IMR-90 (cell line): ENCODE results near the gene CACNA1D. TPM values are rescaled to one million over a fixed set of nuclear protein-coding genes. Genes with fewer than 3 reads are reported as not detected.

Experiments
- ATAC-seq: fragments of 200-7000 bp; cut with Tn5 transposase; 2 replicates; pipeline ENCODE4 v1.9.1; 2020; ENCODE audit warnings: low read depth, mild to moderate bottlenecking, moderate library complexity
- BruUV-seq: library from RNA; stranded (reverse); fragments of 400-500 nt; replicated peaks from 2 replicates; lab custom pipeline; 2021; lab: Mats Ljungman, UMichigan
- CTCF ChIA-PET: fragments of 300-600 bp; formaldehyde crosslinking; extraction: SDS; loops from one replicate; lab custom pipeline; 2021; ENCODE audit warnings: antibody characterized with exemption; lab: Yijun Ruan, JAX
- POLR2A ChIA-PET: fragments of 300-600 bp; sonication (Branson Sonifier 250); formaldehyde crosslinking; loops from one replicate; lab custom pipeline; 2022; ENCODE audit warnings: antibody characterized with exemption; ENCODE audit not compliant: unreplicated experiment; lab: Charles Lee
- DNase-seq: peaks from one replicate; pipeline ENCODE4 v3.0.0; 2013
- H2AFZ ChIP-seq: replicated peaks from 2 replicates; pipeline ENCODE3; 2013; ENCODE audit warnings: low read length, mild to moderate bottlenecking; ENCODE audit not compliant: poor library complexity
- H2AK5ac ChIP-seq: 2 replicates; pipeline ENCODE4 v1.6.1; 2013; ENCODE audit warnings: low read depth, low read length, inconsistent platforms
- H2AK9ac ChIP-seq: replicated peaks from 2 replicates; pipeline ENCODE3; 2013; ENCODE audit warnings: mild to moderate bottlenecking, low read depth, low read length, moderate library complexity; ENCODE audit not compliant: poor library complexity
- H2BK120ac ChIP-seq: 2 replicates; pipeline ENCODE4 v1.6.1; 2013; ENCODE audit warnings: low read depth, low read length, inconsistent platforms
- H2BK15ac ChIP-seq: 3 replicates; pipeline ENCODE4 v1.6.1; 2013; ENCODE audit warnings: low read depth, low read length, inconsistent platforms
- H2BK20ac ChIP-seq: 2 replicates; pipeline ENCODE4 v1.6.1; 2013; ENCODE audit warnings: low read depth, mild to moderate bottlenecking, inconsistent platforms, low read length, moderate library complexity
- H2BK5ac ChIP-seq: 2 replicates; pipeline ENCODE4 v1.6.1; 2013; ENCODE audit warnings: mild to moderate bottlenecking, low read depth, low read length, inconsistent platforms; ENCODE audit not compliant: poor library complexity, severe bottlenecking
- H3K14ac ChIP-seq: replicated peaks from 2 replicates; pipeline ENCODE4 v1.6.1; 2013; ENCODE audit warnings: low read depth, low read length, inconsistent platforms
- H3K18ac ChIP-seq: 2 replicates; pipeline ENCODE4 v1.6.1; 2013; ENCODE audit warnings: low read depth, low read length, control low read depth
- H3K23ac ChIP-seq: 2 replicates; pipeline ENCODE4 v1.6.1; 2013; ENCODE audit warnings: low read depth, low read length, inconsistent platforms
- H3K27ac ChIP-seq: 2 replicates; pipeline ENCODE4 v1.5.1; 2013; ENCODE audit warnings: mild to moderate bottlenecking, control low read depth, low read length; ENCODE audit not compliant: insufficient read depth
- H3K27me3 ChIP-seq: 2 replicates; pipeline ENCODE4 v1.6.1; 2013; ENCODE audit warnings: low read length; ENCODE audit not compliant: control insufficient read depth, insufficient read depth
- H3K36me3 ChIP-seq: 2 replicates; pipeline ENCODE4 v1.6.1; 2013; ENCODE audit warnings: low read length, mixed read lengths; ENCODE audit not compliant: control insufficient read depth, insufficient read depth
- H3K4ac ChIP-seq: 2 replicates; pipeline ENCODE4 v1.6.1; 2013; ENCODE audit warnings: low read depth, low read length, inconsistent platforms
- H3K4me1 ChIP-seq: 2 replicates; pipeline ENCODE4 v1.6.1; 2013; ENCODE audit warnings: low read length, mixed read lengths; ENCODE audit not compliant: control insufficient read depth, insufficient read depth
- H3K4me2 ChIP-seq: 2 replicates; pipeline ENCODE4 v1.6.1; 2013; ENCODE audit warnings: low read depth, mild to moderate bottlenecking, control low read depth, low read length, moderate library complexity
- H3K4me3 ChIP-seq: 2 replicates; pipeline ENCODE4 v1.5.1; 2013; ENCODE audit warnings: low read depth, mild to moderate bottlenecking, control low read depth, low read length, moderate library complexity; ENCODE audit not compliant: insufficient read depth
- H3K56ac ChIP-seq: 2 replicates; pipeline ENCODE4 v1.6.1; 2013; ENCODE audit warnings: low read length, inconsistent platforms; ENCODE audit not compliant: insufficient read depth; ENCODE audit errors: extremely low read depth
- H3K79me1 ChIP-seq, 2 experiments: 2 replicates each; pipeline ENCODE4 v1.6.1; 2013; ENCODE audit warnings: low read length in 2 of 2, inconsistent platforms in 1 of 2, low read depth in 1 of 2
- H3K9ac ChIP-seq: 2 replicates; pipeline ENCODE4 v1.6.1; 2013; ENCODE audit warnings: low read depth, low read length, control low read depth
- H3K9me1 ChIP-seq: 2 replicates; pipeline ENCODE4 v1.6.1; 2013; ENCODE audit warnings: low read length, inconsistent platforms; ENCODE audit not compliant: insufficient read depth
- H3K9me3 ChIP-seq: 2 replicates; pipeline ENCODE4 v1.6.1; 2013; ENCODE audit warnings: low read length; ENCODE audit not compliant: control insufficient read depth, insufficient read depth
- H4K20me1 ChIP-seq: 2 replicates; pipeline ENCODE4 v1.6.1; 2013; ENCODE audit warnings: low read length, inconsistent platforms; ENCODE audit not compliant: insufficient read depth
- H4K5ac ChIP-seq: 2 replicates; pipeline ENCODE4 v1.6.1; 2013; ENCODE audit warnings: mild to moderate bottlenecking, low read depth, low read length, control low read depth
- H4K8ac ChIP-seq, 2 experiments: 2 replicates each; pipeline ENCODE4 v1.6.1; 2013; ENCODE audit warnings: low read depth in 2 of 2, low read length in 2 of 2, control low read depth in 1 of 2, inconsistent platforms in 1 of 2
- H4K91ac ChIP-seq: 2 replicates; pipeline ENCODE4 v1.6.1; 2013; ENCODE audit warnings: low read depth, low read length, inconsistent platforms; ENCODE audit not compliant: insufficient read depth
- BHLHE40 ChIP-seq: fragments of 150-350 bp; IDR thresholded peaks from 2 replicates; pipeline ENCODE4 v1.6.1; 2016; ENCODE audit warnings: mild to moderate bottlenecking, low read depth, low read length
- CHD1 ChIP-seq: IDR thresholded peaks from 2 replicates; pipeline ENCODE4 v1.6.1; 2012; ENCODE audit warnings: low read depth, low read length, improper control_type of control experiment
- CTCF ChIP-seq: conservative IDR thresholded peaks from 2 replicates; pipeline ENCODE4 v1.5.1; 2012; ENCODE audit warnings: mild to moderate bottlenecking, low read depth, low read length, improper control_type of control experiment
- ELK1 ChIP-seq: fragments of 150-350 bp; IDR thresholded peaks from 2 replicates; pipeline ENCODE4 v1.6.1; 2016; ENCODE audit warnings: low read depth, mild to moderate bottlenecking, low read length, moderate library complexity, borderline replicate concordance
- FOS ChIP-seq: fragments of 150-350 bp; IDR thresholded peaks from 2 replicates; pipeline ENCODE4 v1.6.1; 2016; ENCODE audit warnings: low read depth, low read length
- MAFK ChIP-seq: IDR thresholded peaks from 2 replicates; pipeline ENCODE4 v1.6.1; 2012; ENCODE audit warnings: low read depth, low read length, improper control_type of control experiment
- NFE2L2 ChIP-seq: fragments of 150-350 bp; IDR thresholded peaks from 2 replicates; pipeline ENCODE4 v1.6.1; 2016; ENCODE audit warnings: low read depth, mild to moderate bottlenecking, low read length
- POLR2A ChIP-seq: IDR thresholded peaks from 2 replicates; pipeline ENCODE4 v1.6.1; 2012; ENCODE audit warnings: mild to moderate bottlenecking, low read depth, low read length
- RAD21 ChIP-seq: IDR thresholded peaks from 2 replicates; pipeline ENCODE4 v1.6.1; 2012; ENCODE audit warnings: low read length, improper control_type of control experiment
- RCOR1 ChIP-seq: IDR thresholded peaks from 2 replicates; pipeline ENCODE4 v1.6.1; 2012; ENCODE audit warnings: mild to moderate bottlenecking, low read length, improper control_type of control experiment; ENCODE audit not compliant: insufficient replicate concordance
- SMC3 ChIP-seq: fragments of 150-350 bp; IDR thresholded peaks from 2 replicates; pipeline ENCODE4 v1.6.1; 2016; ENCODE audit warnings: low read depth, mild to moderate bottlenecking, antibody characterized with exemption, low read length, moderate library complexity
- USF2 ChIP-seq: fragments of 150-350 bp; IDR thresholded peaks from 2 replicates; pipeline ENCODE4 v1.6.1; 2017; ENCODE audit warnings: mild to moderate bottlenecking, antibody characterized with exemption, low read length, low read depth
- WGBS, 2 experiments: methylation state at CpG; one replicate each; pipeline versions ENCODE4 v1.1.5 to v1.1.7; 2013; ENCODE audit warnings: missing lambda C conversion rate in 2 of 2; ENCODE audit not compliant: insufficient read length in 1 of 2; ENCODE audit errors: extremely low coverage in 2 of 2; 5-methylcytosine and 5-hydroxymethylcytosine counted together
- dilution Hi-C: fragments of 300-500 bp; cut with HindIII; formaldehyde crosslinking; loops from one replicate; pipeline ENCODE4 v1.14.3; 2018; ENCODE audit warnings: low sequenced_read_pairs; ENCODE audit not compliant: unreplicated experiment
- in situ Hi-C: fragments of 300-500 bp; cut with MboI; formaldehyde crosslinking; loops from 3 replicates; pipeline ENCODE4 v1.14.3; 2019; ENCODE audit warnings: low sequenced_read_pairs, inconsistent platforms, mixed read lengths
- intact Hi-C: fragments of 100-400 bp; cut with micrococcal nuclease; formaldehyde crosslinking; loops from 2 replicates; pipeline ENCODE4 v1.10.0; 2022
- polyA plus RNA-seq, 3 experiments: library from polyadenylated mRNA; depleted of rRNA; stranded (reverse); fragments of >200 nt; gene quantifications; 2 replicates each; pipeline ENCODE4 v1.2.3, GENCODE V29; 2012; ENCODE audit warnings: low replicate concordance in 1 of 3
- total RNA-seq: library from RNA; depleted of rRNA; stranded (reverse); fragments of >200 nt; gene quantifications from 2 replicates; pipeline ENCODE4 v1.2.3, GENCODE V29; 2012

The CACNA1D gene
- total and polyA plus RNA-seq, 2 of the 4 experiments (the other 2 are of a cell fraction), result 0.07 TPM; not detected in 1

- Histone ChIP-seq H2BK120ac (no peak overlapping the region), H4K20me1 (no peaks in the 10 kb centered on the region), H3K56ac (no peak overlapping the region), H3K36me3 (no peaks in the 10 kb centered on the region), H3K4ac (no peak overlapping the region), H2BK20ac (no peak overlapping the region), H3K4me1 (no peaks in the 10 kb centered on the region), H2BK15ac (no peak overlapping the region), H2BK5ac (no peak overlapping the region), H3K18ac (no peak overlapping the region), H3K23ac (no peak overlapping the region), H4K8ac (no peak overlapping the region), H3K9me3 (no peaks in the 10 kb centered on the region), H3K14ac (no peak overlapping the region), H4K5ac (no peak overlapping the region), H3K4me3 (no peak overlapping the region), H3K79me1 (no peaks in the 10 kb centered on the region), H3K4me2 (no peak overlapping the region), H2AFZ (no peak overlapping the region), H2AK5ac (no peak overlapping the region), H2AK9ac (no peak overlapping the region), H3K27ac (no peak overlapping the region), H3K27me3 (no peaks in the 10 kb centered on the region; the same call in 1 of the 2 replicates), H3K9ac (no peak overlapping the region), H3K9me1 (no peaks in the 10 kb centered on the region), H4K91ac (no peak overlapping the region)
- CTCF ChIA-PET, result no interaction called here
- in situ Hi-C loops (no loop called here), dilution Hi-C loops (no loop called here), intact Hi-C loops (no loop called here)
- POLR2A ChIA-PET, result no interaction called here
- no peak for DNase-seq
- no peak for ATAC-seq
- WGBS, 2 experiments, result no CpG with 5 or more reads among the region's 6 CpGs
- no TSS peak for BruUV-seq
- no peak for TF ChIP-seq ELK1
- TF ChIP-seq NFE2L2, result no peak
- TF ChIP-seq USF2, result no peak
- TF ChIP-seq SMC3, result no peak
- TF ChIP-seq RCOR1, result no peak
- TF ChIP-seq POLR2A, result no peak
- TF ChIP-seq RAD21, result no peak
- no peak for TF ChIP-seq MAFK
- TF ChIP-seq CTCF, result no peak
- no peak for TF ChIP-seq BHLHE40
- TF ChIP-seq FOS, result no peak
- TF ChIP-seq CHD1, result no peak
These were observed 124.1 kb downstream of the CACNA1D start for GRCh38 chr3:53618524-53618906.
